Lung (tissue), 12 donors: Measurements from ENCODE around the gene RAB8B. TPM values are rescaled to one million over a fixed set of nuclear protein-coding genes. Genes with fewer than 3 reads are reported as not detected.

Experiments used
- ATAC-seq: fragments of 200-7000 bp; cut with Tn5 transposase; one replicate; pipeline ENCODE4 v1.9.1; 2020; ENCODE audit warnings: moderate number of reproducible peaks; ENCODE audit not compliant: insufficient read depth, low FRiP score
- DNase-seq, 3 donors: peaks; one replicate each; pipeline ENCODE4 v3.0.0-alpha.2; 2013 to 2017
- H3K27ac ChIP-seq, 2 donors: one replicate each; pipeline ENCODE4 v1.5.1; 2013; ENCODE audit warnings: mild to moderate bottlenecking in 2 of 2, moderate library complexity in 2 of 2, control low read depth in 1 of 2, inconsistent platforms in 1 of 2, low read depth in 1 of 2, low read length in 1 of 2
- H3K27me3 ChIP-seq, 3 donors: one replicate each; pipeline ENCODE4 v1.5.1; 2013; ENCODE audit warnings: low read length in 2 of 3; ENCODE audit not compliant: control insufficient read depth in 3 of 3, insufficient read depth in 3 of 3
- H3K36me3 ChIP-seq, 4 donors: one replicate each; pipeline ENCODE4 v1.5.1; 2013; ENCODE audit warnings: low read length in 4 of 4, mild to moderate bottlenecking in 1 of 4, moderate library complexity in 1 of 4; ENCODE audit not compliant: control insufficient read depth in 4 of 4, insufficient read depth in 4 of 4
- H3K4me1 ChIP-seq, 5 donors: one replicate each; pipeline ENCODE4 v1.5.1; 2013; ENCODE audit warnings: low read length in 5 of 5, mild to moderate bottlenecking in 2 of 5, moderate library complexity in 1 of 5; ENCODE audit not compliant: control insufficient read depth in 5 of 5, insufficient read depth in 5 of 5
- H3K4me3 ChIP-seq: one replicate; pipeline ENCODE4 v1.5.1; 2013; ENCODE audit warnings: mild to moderate bottlenecking, control low read depth, moderate library complexity
- H3K9ac ChIP-seq, 2 donors: one replicate each; pipeline ENCODE4 v1.5.1; 2013; ENCODE audit warnings: low read length in 2 of 2, control low read depth in 1 of 2; ENCODE audit not compliant: insufficient read depth in 1 of 2
- H3K9me3 ChIP-seq, 4 donors: one replicate each; pipeline ENCODE4 v1.5.1; 2013; ENCODE audit warnings: low read length in 3 of 4, mild to moderate bottlenecking in 1 of 4, moderate library complexity in 1 of 4; ENCODE audit not compliant: control insufficient read depth in 4 of 4, insufficient read depth in 3 of 4
- CTCF ChIP-seq: IDR thresholded peaks from 2 replicates; pipeline ENCODE4 v1.5.1; 2012; ENCODE audit warnings: mild to moderate bottlenecking; ENCODE audit errors: control extremely low read depth, extremely low read depth
- WGBS, 2 donors: extraction: QIAGEN DNeasy Blood & Tissue Kit; methylation state at CpG; one replicate each; pipeline ENCODE4 v1.1.7; 2013; 5-methylcytosine and 5-hydroxymethylcytosine counted together
- polyA plus RNA-seq, 2 donors: library from polyadenylated mRNA; stranded (reverse); fragments of 200-250 nt; gene quantifications; one replicate each; pipeline ENCODE4 v1.2.1, GENCODE V29; 2013
- total RNA-seq, 2 donors: library from RNA; depleted of rRNA in 1 of 2; stranded (reverse); fragments of >200 nt in 1 of 2; gene quantifications; one replicate each; pipeline ENCODE4 v1.2.1, GENCODE V29; 2014 to 2021
- donor health status: control.
- donor health status: control.
- donor health status: Bipolar disorder and iron deficiency.
- donor health status: healthy.
- donor health status: DM: yes; HTN: yes; CAD: no.

The RAB8B gene
- total and polyA plus RNA-seq, 4 donors, result 10.0 to 88.9 (median 35.7) TPM

- no peaks in the 10 kb centered on the region for H3K27me3 ChIP-seq
- H3K9ac ChIP-seq, result no peak overlapping the region
- TF ChIP-seq CTCF, result no peak
- H3K36me3 ChIP-seq, result no peaks in the 10 kb centered on the region
- no peak for ATAC-seq
- H3K4me3 ChIP-seq, result no peak overlapping the region
- peaks cover 0 to 2% (median 0%) of the 10 kb centered on the region in 4 donors for H3K9me3 ChIP-seq
- WGBS, 2 donors, result 96 to 98% methylated on average over 3 of the region's 3 CpGs
- peaks cover 0 to 3% (median 0%) of the 10 kb centered on the region in 5 donors for H3K4me1 ChIP-seq
- H3K27ac ChIP-seq, result no peak overlapping the region
- DNase-seq, result no peak
Observed at GRCh38 chr15:63176302-63176701, 13.1 kb upstream of the RAB8B start.

- DNase-seq, result no peak
- TF ChIP-seq CTCF, result no peak
- Histone ChIP-seq H3K9me3 (no peaks in the 10 kb centered on the region), H3K36me3 (no peaks in the 10 kb centered on the region), H3K9ac (peak overlapping the region in 1 of 2 donors; percentile 23), H3K27ac (no peak overlapping the region), H3K4me3 (no peak overlapping the region), H3K27me3 (no peaks in the 10 kb centered on the region), H3K4me1 (peaks cover 0 to 3% (median 0%) of the 10 kb centered on the region in 5 donors)
- no peak for ATAC-seq
- WGBS, 2 donors, result 60 to 75% methylated on average over 5 of the region's 5 CpGs
Observed at GRCh38 chr15:63178034-63178433, 11.4 kb upstream of the RAB8B start.

- H3K9ac ChIP-seq, result no peak overlapping the region
- WGBS, 2 donors, result 96% methylated on average over 2 of the region's 2 CpGs
- DNase-seq, result no peak
- no peak for TF ChIP-seq CTCF
- no peak overlapping the region for H3K4me3 ChIP-seq
- H3K9me3 ChIP-seq, result no peaks in the 10 kb centered on the region
- no peaks in the 10 kb centered on the region for H3K36me3 ChIP-seq
- H3K4me1 ChIP-seq, result peaks cover 0 to 3% (median 0%) of the 10 kb centered on the region in 5 donors
- no peaks in the 10 kb centered on the region for H3K27me3 ChIP-seq
- ATAC-seq, result no peak
- no peak overlapping the region for H3K27ac ChIP-seq
Observed at GRCh38 chr15:63180746-63181145, 8.7 kb upstream of the RAB8B start.

- H3K27ac ChIP-seq, result no peak overlapping the region
- no peak overlapping the region for H3K4me3 ChIP-seq
- DNase-seq (no peak), ATAC-seq (no peak)
- no peaks in the 10 kb centered on the region for H3K27me3 ChIP-seq
- WGBS, 2 donors, result 84 to 94% methylated on average over 2 of the region's 2 CpGs
- H3K36me3 ChIP-seq, result no peaks in the 10 kb centered on the region
- no peak overlapping the region for H3K9ac ChIP-seq
- peaks cover 0 to 3% (median 0%) of the 10 kb centered on the region in 5 donors for H3K4me1 ChIP-seq
- H3K9me3 ChIP-seq, result no peaks in the 10 kb centered on the region
- TF ChIP-seq CTCF, result no peak
Observed at GRCh38 chr15:63181648-63182047, 7.8 kb upstream of the RAB8B start.
